Fibroblast of lung (primary cell): Measurements from ENCODE around the gene AGT. TPM values are rescaled to one million over a fixed set of nuclear protein-coding genes. Genes with fewer than 3 reads are reported as not detected.

Experiments used
- DNase-seq, 2 donors: peaks; one replicate each; pipeline versions ENCODE4 v3.0.0 to v3.0.0-alpha.2; 2010; ENCODE audit warnings: low read depth in 2 of 2
- H2AFZ ChIP-seq: 2 replicates; pipeline ENCODE4 v1.5.1; 2012; ENCODE audit warnings: low read length, control low read depth, inconsistent platforms
- H3K27ac ChIP-seq: 2 replicates; pipeline ENCODE4 v1.5.1; 2011; ENCODE audit warnings: low read length, control low read depth; ENCODE audit not compliant: insufficient read depth
- H3K27me3 ChIP-seq: 2 replicates; pipeline ENCODE4 v1.5.1; 2011; ENCODE audit warnings: mild to moderate bottlenecking, low read length; ENCODE audit not compliant: control insufficient read depth, insufficient read depth
- H3K36me3 ChIP-seq: 2 replicates; pipeline ENCODE4 v1.5.1; 2011; ENCODE audit warnings: low read length; ENCODE audit not compliant: control insufficient read depth, insufficient read depth
- H3K4me1 ChIP-seq: 2 replicates; pipeline ENCODE4 v1.5.1; 2011; ENCODE audit warnings: low read length; ENCODE audit not compliant: control insufficient read depth, insufficient read depth; ENCODE audit errors: extremely low read depth
- H3K4me2 ChIP-seq: 2 replicates; pipeline ENCODE4 v1.5.1; 2011; ENCODE audit warnings: low read length, control low read depth; ENCODE audit not compliant: insufficient read depth; ENCODE audit errors: extremely low read depth
- H3K4me3 ChIP-seq, 4 experiments: fragments of 200-600 bp in 1 of 4; sonication (generic) in 1 of 4; replicated peaks in 1 of 4; 2 replicates each; pipeline ENCODE4 v1.5.1; 2011 to 2016; ENCODE audit warnings: low read length in 4 of 4, low read depth in 3 of 4, mild to moderate bottlenecking in 3 of 4, control low read depth in 2 of 4, inconsistent platforms in 1 of 4, mixed read lengths in 1 of 4; ENCODE audit not compliant: insufficient read depth in 1 of 4; ENCODE audit errors: control extremely low read depth in 1 of 4
- H3K79me2 ChIP-seq: 2 replicates; pipeline ENCODE4 v1.5.1; 2012; ENCODE audit warnings: mild to moderate bottlenecking, low read length, inconsistent platforms; ENCODE audit not compliant: control insufficient read depth, insufficient read depth
- H3K9ac ChIP-seq: 2 replicates; pipeline ENCODE4 v1.5.1; 2011; ENCODE audit warnings: mild to moderate bottlenecking, low read length, control low read depth; ENCODE audit not compliant: insufficient read depth
- H3K9me3 ChIP-seq: 2 replicates; pipeline ENCODE4 v1.5.1; 2012; ENCODE audit warnings: low read depth, low read length; ENCODE audit not compliant: control insufficient read depth, insufficient read depth
- H4K20me1 ChIP-seq: 2 replicates; pipeline ENCODE4 v1.5.1; 2011; ENCODE audit warnings: low read length; ENCODE audit not compliant: control insufficient read depth, insufficient read depth; ENCODE audit errors: extremely low read depth
- CTCF ChIP-seq, 2 donors: IDR thresholded peaks in 1 of 2; conservative IDR thresholded peaks in 1 of 2; 1 replicate in 1 of 2; 2 replicates in 1 of 2; pipeline ENCODE4 v1.5.1; 2011 to 2012; ENCODE audit warnings: low read length in 2 of 2, control low read depth in 1 of 2, inconsistent platforms in 1 of 2, low read depth in 1 of 2, mild to moderate bottlenecking in 1 of 2
- EZH2 ChIP-seq: IDR thresholded peaks from 2 replicates; pipeline ENCODE4 v1.5.1; 2012; ENCODE audit warnings: low read length, control low read depth, mild to moderate bottlenecking; ENCODE audit errors: missing control alignments
- polyA plus RNA-seq, 2 donors: library from polyadenylated mRNA; depleted of rRNA in 1 of 2; stranded (reverse) in 1 of 2; unstranded in 1 of 2; fragments of >200 nt; gene quantifications; 2 replicates each; pipeline ENCODE4 v1.2.1, GENCODE V29; 2011 to 2012; ENCODE audit warnings: missing spikeins in 1 of 2
- total RNA-seq: library from RNA; depleted of rRNA; stranded (reverse); fragments of >200 nt; gene quantifications from 2 replicates; pipeline ENCODE4 v1.2.1, GENCODE V29; 2014

AGT gene
- total and polyA plus RNA-seq, 2 donors (not counting 1 experiment from before 2014, with no cell fraction given), result 3.7 to 10.6 TPM

GRCh38 chr1:230679825-230680224 is 34.1 kb downstream of the AGT start:
- no peaks in the 10 kb centered on the region for H3K9me3 ChIP-seq
- no peak overlapping the region for H3K9ac ChIP-seq
- no peak overlapping the region for H3K4me3 ChIP-seq
- no peaks in the 10 kb centered on the region for H3K36me3 ChIP-seq
- H3K79me2 ChIP-seq, result no peaks in the 10 kb centered on the region
- H3K4me1 ChIP-seq, result peaks cover 10% of the 10 kb centered on the region
- H4K20me1 ChIP-seq, result no peaks in the 10 kb centered on the region
- TF ChIP-seq EZH2 (no peak), CTCF (conservative IDR thresholded peaks at IDR 0.05 in 1 of 2, IDR thresholded peaks at IDR 0.05 in 1 of 2; ENCODE audit: low read depth in 1 of 2, low read length in 2 of 2) (no peak)
- H2AFZ ChIP-seq, result no peak overlapping the region
- H3K4me2 ChIP-seq, result no peak overlapping the region
- DNase-seq, result peak in 1 of 2 donors; percentile 31
- H3K27ac ChIP-seq, result no peak overlapping the region
- H3K27me3 ChIP-seq, result no peaks in the 10 kb centered on the region

GRCh38 chr1:230679192-230679591 is 34.7 kb downstream of the AGT start:
- Histone ChIP-seq H3K9ac (no peak overlapping the region), H4K20me1 (no peaks in the 10 kb centered on the region), H3K36me3 (no peaks in the 10 kb centered on the region), H3K4me1 (peaks cover 9% of the 10 kb centered on the region), H3K27me3 (no peaks in the 10 kb centered on the region), H3K79me2 (no peaks in the 10 kb centered on the region), H3K9me3 (no peaks in the 10 kb centered on the region), H2AFZ (no peak overlapping the region), H3K27ac (no peak overlapping the region), H3K4me3 (no peak overlapping the region), H3K4me2 (no peak overlapping the region)
- no peak for TF ChIP-seq EZH2
- no peak for TF ChIP-seq CTCF (conservative IDR thresholded peaks at IDR 0.05 in 1 of 2, IDR thresholded peaks at IDR 0.05 in 1 of 2; ENCODE audit: low read depth in 1 of 2, low read length in 2 of 2)
- no peak for DNase-seq

GRCh38 chr1:230677200-230677599 is 36.7 kb downstream of the AGT start:
- no peak for DNase-seq
- Histone ChIP-seq H3K27ac (no peak overlapping the region), H3K27me3 (no peaks in the 10 kb centered on the region), H3K36me3 (peaks cover 1% of the 10 kb centered on the region), H2AFZ (no peak overlapping the region), H3K9ac (no peak overlapping the region), H3K4me2 (no peak overlapping the region), H3K4me1 (peaks cover 5% of the 10 kb centered on the region), H3K4me3 (no peak overlapping the region), H4K20me1 (no peaks in the 10 kb centered on the region), H3K79me2 (no peaks in the 10 kb centered on the region), H3K9me3 (no peaks in the 10 kb centered on the region)
- no peak for TF ChIP-seq CTCF (conservative IDR thresholded peaks at IDR 0.05 in 1 of 2, IDR thresholded peaks at IDR 0.05 in 1 of 2; ENCODE audit: low read depth in 1 of 2, low read length in 2 of 2)
- TF ChIP-seq EZH2, result no peak
